ENCODE measurements around the gene AP3M1. TPM values are rescaled to one million over a fixed set of nuclear protein-coding genes. Genes with fewer than 3 reads are reported as not detected.

AP3M1 gene
- polyA plus RNA-seq, 1 of the 3 experiments (the other 2 are of a cell fraction) = 17.7 TPM

- H3K36me3 ChIP-seq (replicated peaks in 1 of 2; ENCODE audit: control insufficient read depth in 1 of 2, insufficient read depth in 2 of 2, low read length in 1 of 2) = no peaks in the 10 kb centered on the region
- peak overlapping the region; percentile 37; the same call in 1 of the 2 replicates for H3K4me2 ChIP-seq
- DNase-seq = no peak
- no peak overlapping the region for H2AFZ ChIP-seq (ENCODE audit: low read depth)
- peak overlapping the region in 1 of 2 experiments; percentile 49; a peak in 2 of 4 replicates for H3K27ac ChIP-seq (ENCODE audit: low read depth in 2 of 2, low read length in 1 of 2)
- no peaks in the 10 kb centered on the region for H4K20me1 ChIP-seq (ENCODE audit: insufficient read depth)
- ChIA-PET POLR2A (no interaction called here), CTCF (interaction anchor here (1.2 kb wide), 1 partner anchor 35 kb away, joined by 4 read pairs; no protein-coding TSS in a partner anchor)
- H3K9me3 ChIP-seq = no peaks in the 10 kb centered on the region
- H3K9ac ChIP-seq = no peak overlapping the region
- TF ChIP-seq FOSL2 (IDR thresholded peaks at IDR 0.05; ENCODE audit: borderline replicate concordance, low read depth) (0 out of 2 replicates have a peak, but pooled peaks have one; percentile 15), CHD2 (IDR thresholded peaks at IDR 0.05; ENCODE audit: low read length, partially characterized antibody) (no peak), MAX (IDR thresholded peaks at IDR 0.05; ENCODE audit: low read depth) (no peak), FOXJ3 (CRISPR knock-in tag; IDR thresholded peaks at IDR 0.05) (no peak), YY1 (IDR thresholded peaks at IDR 0.05; ENCODE audit: low read depth) (peak; percentile 78; the same call in 1 of the 2 replicates)
- no peak overlapping the region for H3K4me3 ChIP-seq (ENCODE audit: low read depth in 2 of 2, low read length in 1 of 2)
- peaks cover 4 to 27% of the 10 kb centered on the region in 2 experiments; a peak in 2 of 4 replicates for H3K4me1 ChIP-seq (ENCODE audit: control insufficient read depth in 1 of 2, insufficient read depth in 2 of 2, low read depth in 1 of 2, low read length in 1 of 2)
- H3K27me3 ChIP-seq (ENCODE audit: insufficient read depth) = no peaks in the 10 kb centered on the region
- peaks cover 49% of the 10 kb centered on the region for H3F3A ChIP-seq (replicated peaks; ENCODE audit: insufficient read depth)
- WGBS (ENCODE audit: low lambda C conversion rate) = 86% methylated on average over 2 of the region's 2 CpGs
- H3K9me2 ChIP-seq = no peaks in the 10 kb centered on the region
- H3K79me2 ChIP-seq (ENCODE audit: insufficient read depth) = peaks cover 74% of the 10 kb centered on the region
Measured at GRCh38 chr10:74179111-74179710, 28.6 kb upstream of the AP3M1 start.

GRCh38 chr10:74178042-74178791 lies 27.6 kb upstream of the AP3M1 start:
- CTCF ChIA-PET = interaction anchor here (1.1 to 1.2 kb wide), 2 partner anchors 11 to 36 kb away, joined by 4 read pairs; no protein-coding TSS in a partner anchor
- Histone ChIP-seq H3K4me1 (ENCODE audit: control insufficient read depth in 1 of 2, insufficient read depth in 2 of 2, low read depth in 1 of 2, low read length in 1 of 2) (peaks cover 4 to 27% of the 10 kb centered on the region in 2 experiments; a peak in 2 of 4 replicates), H3F3A (replicated peaks; ENCODE audit: insufficient read depth) (peaks cover 49% of the 10 kb centered on the region), H4K20me1 (ENCODE audit: insufficient read depth) (no peaks in the 10 kb centered on the region), H3K4me3 (ENCODE audit: low read depth in 2 of 2, low read length in 1 of 2) (no peak overlapping the region), H3K9me2 (no peaks in the 10 kb centered on the region), H3K27ac (ENCODE audit: low read depth in 2 of 2, low read length in 1 of 2) (peak overlapping the region in 1 of 2 experiments; percentile 49; a peak in 1 of 4 replicates), H3K9me3 (no peaks in the 10 kb centered on the region), H3K36me3 (replicated peaks in 1 of 2; ENCODE audit: control insufficient read depth in 1 of 2, insufficient read depth in 2 of 2, low read length in 1 of 2) (no peaks in the 10 kb centered on the region), H2AFZ (ENCODE audit: low read depth) (no peak overlapping the region), H3K79me2 (ENCODE audit: insufficient read depth) (peaks cover 64% of the 10 kb centered on the region), H3K9ac (no peak overlapping the region), H3K27me3 (ENCODE audit: insufficient read depth) (no peaks in the 10 kb centered on the region), H3K4me2 (peak overlapping the region; percentile 37; the same call in 1 of the 2 replicates)
- 98% methylated on average over 5 of the region's 5 CpGs for WGBS (ENCODE audit: low lambda C conversion rate)
- POLR2A ChIA-PET = no interaction called here
- DNase-seq = no peak
- TF ChIP-seq NFIC (IDR thresholded peaks at IDR 0.05; ENCODE audit: borderline replicate concordance) = no peak
- no peak for TF ChIP-seq RCOR1 (IDR thresholded peaks at IDR 0.05; ENCODE audit: low read length)
- no peak for TF ChIP-seq TEAD4 (IDR thresholded peaks at IDR 0.05; ENCODE audit: borderline replicate concordance, insufficient read depth)
- no peak for TF ChIP-seq EP300 (IDR thresholded peaks at IDR 0.05; ENCODE audit: borderline replicate concordance in 1 of 2, low read depth in 1 of 2, low read length in 1 of 2)
- TF ChIP-seq MXI1 (IDR thresholded peaks at IDR 0.05; ENCODE audit: low read depth, low read length) = no peak
- TF ChIP-seq SMC3 (IDR thresholded peaks at IDR 0.05; ENCODE audit: low read depth, low read length) = no peak
- no peak for TF ChIP-seq PBX3 (IDR thresholded peaks at IDR 0.05)
